NB4 (cell line): ENCODE measurements around the gene STK32B.

Experiments
- DNase-seq: peaks from one replicate; pipeline ENCODE4 v3.0.0; 2010; ENCODE audit warnings: low read depth
- H3K4me3 ChIP-seq: one replicate; pipeline ENCODE4 v1.5.1; 2011; ENCODE audit warnings: mild to moderate bottlenecking, low read depth, low read length, moderate library complexity
- CTCF ChIP-seq: IDR thresholded peaks from one replicate; pipeline ENCODE4 v1.5.1; 2012; ENCODE audit warnings: low read depth, low read length
- MAX ChIP-seq: IDR thresholded peaks from 2 replicates; pipeline ENCODE4 v1.6.1; 2011; ENCODE audit warnings: low read depth, low read length
- MYC ChIP-seq: IDR thresholded peaks from 2 replicates; pipeline ENCODE4 v1.6.1; 2011; ENCODE audit warnings: low read depth, low read length
- POLR2A ChIP-seq: IDR thresholded peaks from 2 replicates; pipeline ENCODE4 v1.6.1; 2011; ENCODE audit warnings: mild to moderate bottlenecking; ENCODE audit not compliant: insufficient read length; ENCODE audit errors: extremely low read depth

The STK32B gene

GRCh38 chr4:5209862-5210261, 158.6 kb downstream of the STK32B start:
- H3K4me3 ChIP-seq = no peak overlapping the region
- no peak for TF ChIP-seq MAX
- no peak for TF ChIP-seq MYC
- no peak for TF ChIP-seq CTCF
- no peak for TF ChIP-seq POLR2A
- no peak for DNase-seq

- H3K4me3 ChIP-seq = no peak overlapping the region
- no peak for TF ChIP-seq MYC
- TF ChIP-seq CTCF = no peak
- no peak for TF ChIP-seq MAX
- no peak for DNase-seq
Measured at GRCh38 chr4:5211282-5211839, 160.1 kb downstream of the STK32B start.

GRCh38 chr4:5212255-5213013, 161.2 kb downstream of the STK32B start:
- no peak for TF ChIP-seq MYC
- TF ChIP-seq MAX = no peak
- no peak for TF ChIP-seq POLR2A
- no peak for TF ChIP-seq CTCF
- no peak overlapping the region for H3K4me3 ChIP-seq
- no peak for DNase-seq

GRCh38 chr4:5213087-5213595, 161.9 kb downstream of the STK32B start:
- TF ChIP-seq MYC (no peak), MAX (no peak), POLR2A (no peak), CTCF (no peak)
- no peak for DNase-seq
- H3K4me3 ChIP-seq = no peak overlapping the region

- DNase-seq = no peak
- no peak overlapping the region for H3K4me3 ChIP-seq
- TF ChIP-seq POLR2A (no peak), MYC (no peak), CTCF (no peak), MAX (no peak)
Measured at GRCh38 chr4:5215321-5215720, 164.0 kb downstream of the STK32B start.
